ENCODE data around the gene ING3.
A peak's percentile ranks its signal among the peaks of the same experiment; 100 is the strongest.
"Not testable (repeated sequence)": the region's sequence is repeated elsewhere in the genome, so short reads cannot be mapped to it uniquely, and the experiment has no call there.

ING3 gene

GRCh38 chr7:121003986-121004685 is 53.6 kb downstream of the ING3 start:
- DNase-seq, result no peak

DNA sequence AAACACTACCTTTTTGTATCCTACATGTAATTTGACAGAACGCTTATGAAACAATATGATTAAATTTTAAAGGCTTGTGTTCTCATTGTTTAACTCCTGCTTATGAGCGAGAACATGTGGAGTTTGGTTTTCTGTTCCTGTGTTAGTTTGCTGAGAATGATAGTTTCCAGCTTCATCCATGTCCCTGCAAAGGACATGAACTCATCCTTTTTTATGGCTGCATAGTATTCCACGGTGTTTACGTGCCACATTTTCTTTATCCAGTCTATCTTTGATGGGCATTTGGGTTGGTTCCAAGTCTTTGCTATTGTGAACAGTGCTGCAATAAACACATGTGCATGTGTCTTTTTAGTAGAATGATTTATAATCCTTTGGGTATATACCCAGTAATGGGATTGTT is 54.5 kb downstream of the ING3 start:
- not testable (repeated sequence) for DNase-seq

- DNase-seq, result no peak
Measured at GRCh38 chr7:121005996-121006584, 55.5 kb downstream of the ING3 start.

- DNase-seq, result no peak
Measured at GRCh38 chr7:121006711-121007315, 56.2 kb downstream of the ING3 start.

- DNase-seq, result no peak
Measured at GRCh38 chr7:121008816-121009215, 58.2 kb downstream of the ING3 start.

DNA sequence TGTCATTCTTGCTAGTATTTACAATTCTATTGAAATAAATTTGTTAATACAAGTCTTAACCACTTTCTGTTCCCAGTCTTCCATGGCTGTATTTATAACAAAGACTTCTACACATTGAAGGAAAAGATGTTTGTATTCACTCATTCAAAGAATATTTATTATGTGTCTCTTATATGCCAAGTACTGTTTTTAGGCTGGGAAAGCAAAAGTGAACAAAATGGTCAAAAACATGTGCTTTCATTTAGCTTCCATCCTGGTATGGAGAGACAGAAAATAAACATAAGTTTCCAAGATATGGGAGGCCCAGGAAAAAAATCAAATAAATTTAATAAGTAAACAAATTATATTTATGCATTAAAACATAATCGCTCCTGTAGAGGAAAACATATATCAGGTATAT is 60.8 kb downstream of the ING3 start:
- no peak for DNase-seq

GRCh38 chr7:121012170-121012874 is 61.7 kb downstream of the ING3 start:
- DNase-seq, result no peak

GRCh38 chr7:121012919-121013318 is 62.3 kb downstream of the ING3 start:
- DNase-seq, result no peak

GRCh38 chr7:121015560-121015959 is 65.0 kb downstream of the ING3 start:
- no peak for DNase-seq

DNA sequence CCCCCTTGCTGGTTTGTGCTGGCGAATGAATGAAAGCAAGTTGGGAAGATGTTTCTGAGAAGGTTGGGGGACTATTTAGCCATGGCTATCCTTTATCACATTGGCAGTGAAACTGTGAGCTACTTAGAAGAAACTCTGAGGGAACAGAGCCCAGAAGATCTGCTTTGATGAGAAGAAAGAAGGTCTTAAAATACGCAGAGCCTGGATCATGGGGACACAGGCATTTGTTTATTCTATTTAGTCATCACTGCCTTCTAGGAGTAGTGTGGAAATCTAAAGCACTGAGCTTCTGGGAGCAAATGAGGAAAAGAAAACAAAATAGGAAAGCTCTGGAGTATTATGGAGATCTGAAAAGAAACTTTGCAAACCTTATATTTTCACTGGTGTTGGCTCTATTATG is 66.4 kb downstream of the ING3 start:
- peak; percentile 42 for DNase-seq

DNA sequence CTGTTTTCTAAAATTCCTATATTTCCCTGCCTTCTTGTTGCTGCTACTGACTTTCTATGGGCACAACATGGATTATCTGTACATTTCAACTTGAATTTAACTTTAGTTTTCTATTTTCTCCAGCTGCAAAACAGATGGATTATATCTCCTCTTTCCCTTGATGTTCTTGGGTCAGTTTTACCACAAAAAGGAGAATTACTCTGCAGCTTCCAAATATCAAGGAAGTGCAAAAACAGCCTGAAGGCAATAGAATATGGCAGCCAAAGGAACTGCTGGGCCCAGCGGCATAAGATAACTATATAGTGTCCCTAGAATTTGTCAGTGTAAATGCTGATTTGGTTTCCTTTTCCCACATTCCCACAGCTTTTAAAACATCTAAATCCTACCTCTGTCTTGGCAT is 67.0 kb downstream of the ING3 start:
- DNase-seq, result no peak

- DNase-seq, result peak; percentile 73
Measured at GRCh38 chr7:121019018-121019417, 68.4 kb downstream of the ING3 start.

DNA sequence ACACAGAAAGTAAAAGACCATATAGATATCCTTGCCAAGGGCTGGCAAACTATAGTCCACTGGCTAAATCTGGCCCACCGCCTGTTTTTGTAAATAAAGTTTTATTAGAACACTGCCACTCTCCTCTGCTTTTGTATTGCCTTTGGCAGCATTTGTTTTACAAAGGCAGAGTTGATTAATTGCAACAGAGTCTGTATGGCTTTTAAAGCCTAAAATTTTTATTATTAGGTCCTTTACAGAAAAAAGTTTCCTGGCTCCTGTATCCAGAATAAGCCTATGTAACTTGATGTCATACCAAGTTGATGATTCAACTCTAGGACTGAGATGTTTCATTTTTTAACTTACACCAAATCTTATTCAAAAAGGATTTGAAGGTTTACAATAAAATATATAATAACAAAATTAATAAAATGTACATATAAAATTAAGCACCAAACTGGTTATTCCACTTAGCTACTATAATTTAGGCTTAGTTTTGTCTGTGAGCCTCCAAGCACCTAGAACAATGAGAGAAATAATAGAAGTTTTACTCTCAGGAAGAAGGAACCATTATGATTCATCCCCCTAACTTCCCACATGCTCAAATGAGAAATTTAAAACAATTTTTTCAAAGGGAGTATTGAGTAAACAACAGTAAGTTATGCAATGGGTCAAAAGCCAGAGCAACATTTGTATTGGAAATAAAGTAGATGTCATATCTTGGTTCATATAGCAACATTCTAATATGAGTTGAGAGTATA is 69.8 kb downstream of the ING3 start:
- peak; percentile 66 for DNase-seq

DNA sequence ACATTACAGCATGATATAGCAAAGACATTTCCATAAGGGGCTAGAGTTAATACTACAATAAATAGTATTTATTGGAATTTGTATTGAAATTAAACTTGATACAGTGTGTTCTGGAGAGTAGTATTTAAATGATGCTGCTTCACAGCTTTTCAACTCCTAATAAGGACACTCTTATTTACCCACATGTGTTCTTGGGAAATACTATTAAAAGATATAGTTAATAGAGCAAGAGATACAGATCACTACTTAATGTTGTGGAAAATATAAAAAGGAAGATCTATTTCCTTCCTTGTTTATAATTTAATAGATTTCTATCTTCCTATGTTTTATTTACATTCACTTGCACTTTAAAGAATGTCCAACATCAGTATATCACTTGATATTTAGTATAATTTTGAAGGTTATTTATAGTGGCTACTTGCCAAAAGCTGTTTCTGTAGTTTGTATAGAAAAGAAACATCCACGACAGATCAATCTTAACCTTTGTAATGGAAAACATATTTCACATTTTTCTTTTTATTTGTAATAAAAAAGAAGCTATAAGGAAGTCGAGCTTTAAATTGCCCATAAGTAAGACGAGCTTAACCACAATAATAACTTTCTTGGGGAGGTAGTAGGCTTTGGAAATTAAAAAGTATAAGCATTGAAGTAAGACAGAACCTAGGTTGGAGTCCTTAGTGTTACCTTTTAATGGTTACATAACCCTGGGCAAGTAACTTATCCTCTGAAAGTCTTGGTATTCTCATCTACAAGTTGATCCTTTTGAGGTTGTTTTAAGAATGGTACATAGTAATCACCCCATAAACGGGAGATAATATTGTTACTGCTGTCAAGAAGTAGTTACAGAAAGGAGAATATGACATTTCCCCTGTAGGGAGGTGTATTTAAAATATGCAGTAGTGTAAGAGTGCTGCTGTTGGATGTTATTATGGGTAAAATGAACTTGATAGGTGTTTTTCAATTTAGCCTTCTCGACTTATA is 70.7 kb downstream of the ING3 start:
- no peak for DNase-seq

DNA sequence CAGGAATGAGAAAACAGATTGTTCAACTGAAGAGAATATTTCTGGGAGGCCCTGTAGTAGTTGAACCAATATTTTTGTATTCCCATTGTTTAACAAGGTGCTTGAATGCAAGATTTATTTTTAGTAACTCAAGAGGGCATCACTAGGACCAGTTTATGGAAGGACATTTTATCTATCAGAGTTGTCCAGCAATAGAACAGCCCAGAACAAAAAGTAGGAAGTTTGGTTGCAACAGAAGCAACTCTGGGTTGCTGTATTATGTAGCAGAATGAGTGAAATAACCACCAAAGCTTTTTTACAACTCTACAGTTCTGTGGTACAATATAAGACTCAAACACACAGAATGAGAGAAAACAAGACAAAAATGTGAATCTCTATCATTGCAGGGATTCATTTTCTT is 72.6 kb downstream of the ING3 start:
- no peak for DNase-seq

DNA sequence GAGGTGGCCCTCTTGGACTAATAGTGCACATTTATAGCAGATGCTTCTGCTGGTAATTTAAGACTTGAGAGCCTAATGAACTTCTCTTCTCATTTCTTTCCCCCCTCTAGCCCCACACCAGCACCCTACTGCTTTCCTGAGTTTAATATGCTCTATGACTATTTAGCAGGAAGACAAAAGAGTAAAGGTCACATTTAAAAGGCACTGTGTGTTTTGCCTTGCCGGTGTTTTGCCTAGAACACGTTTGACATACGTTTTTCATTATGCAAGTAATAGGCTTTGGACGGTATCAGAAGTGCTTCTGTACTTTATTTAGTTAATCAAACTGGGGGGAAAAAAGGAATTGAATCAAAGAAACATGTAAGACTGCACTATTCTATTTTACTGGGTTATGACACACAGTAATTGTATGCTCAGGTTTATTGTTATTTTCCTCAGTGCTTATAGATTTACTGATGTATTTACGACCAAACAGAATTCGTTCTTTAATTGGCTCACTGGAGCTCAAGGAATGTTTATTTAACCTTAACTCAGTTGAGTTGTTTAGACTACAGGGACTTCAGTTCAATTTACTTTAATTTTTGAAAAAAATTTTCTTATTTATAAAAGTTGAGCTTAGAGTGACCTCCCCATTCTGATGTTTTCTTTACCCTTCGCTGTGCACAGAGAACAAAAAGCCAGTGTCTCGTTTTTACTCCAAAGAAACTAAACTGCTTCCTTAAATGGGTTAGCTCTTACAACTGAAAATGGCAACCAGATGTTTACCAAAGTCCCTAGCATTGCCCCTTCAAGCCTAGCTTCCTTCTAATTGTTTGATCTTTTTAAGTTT is 73.3 kb downstream of the ING3 start:
- no peak for DNase-seq

- no peak for DNase-seq
Measured at GRCh38 chr7:121024611-121025010, 74.0 kb downstream of the ING3 start.

DNA sequence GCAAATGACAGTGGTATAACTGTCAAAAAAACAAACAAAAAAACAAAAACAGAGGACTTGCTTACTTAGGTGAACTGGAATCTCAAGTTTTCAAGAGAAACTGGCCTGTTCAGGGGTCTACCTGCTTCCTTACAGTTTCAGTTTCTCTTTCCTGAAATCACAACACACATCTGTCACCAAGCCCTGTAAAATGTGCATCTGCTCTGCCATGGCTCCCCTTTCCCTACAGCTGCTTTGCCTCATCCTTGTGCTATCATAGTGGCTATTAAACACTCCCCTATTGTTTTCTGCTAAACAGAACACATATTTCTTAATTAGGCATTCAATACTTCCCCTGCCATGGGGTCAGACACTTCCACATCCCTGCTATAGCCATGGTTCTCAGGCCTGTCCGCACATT is 75.6 kb downstream of the ING3 start:
- no peak for DNase-seq

- DNase-seq, result no peak
Measured at GRCh38 chr7:121026577-121027111, 76.1 kb downstream of the ING3 start.
